Measurements from ENCODE around the gene IL17D. TPM values are rescaled to one million over a fixed set of nuclear protein-coding genes. Genes with fewer than 3 reads are reported as not detected.

Gene IL17D
- total and polyA plus RNA-seq, 4 donors, result 0.65 to 1.5 (median 0.97) TPM

DNA sequence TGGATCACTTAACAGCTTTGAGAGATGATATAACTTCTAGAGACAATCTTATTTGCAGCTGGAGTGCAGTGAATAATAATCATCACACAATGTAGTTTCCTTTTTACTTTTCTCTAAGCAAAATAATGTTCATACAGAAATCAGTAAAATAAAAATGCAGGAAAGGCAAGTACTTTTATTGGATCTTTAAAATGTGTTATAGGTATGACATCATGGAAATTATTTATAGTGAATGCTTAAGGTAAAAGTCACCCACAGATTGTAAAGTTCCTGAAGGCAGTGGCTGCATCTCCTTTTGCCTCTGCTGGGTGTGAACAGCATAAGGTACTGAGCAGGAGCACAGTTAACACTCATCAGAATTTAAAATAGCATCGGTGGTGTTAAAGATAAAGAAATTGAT lies 17.3 kb upstream of the IL17D start:
- no peak overlapping the region for H3K4me3 ChIP-seq
- H3K4me1 ChIP-seq (ENCODE audit: control insufficient read depth in 5 of 5, insufficient read depth in 5 of 5, low read length in 5 of 5), result no peaks in the 10 kb centered on the region
- H3K9ac ChIP-seq (ENCODE audit: insufficient read depth in 1 of 2, low read length in 2 of 2), result no peak overlapping the region
- H3K27me3 ChIP-seq (ENCODE audit: control insufficient read depth in 3 of 3, insufficient read depth in 3 of 3, low read length in 2 of 3), result no peaks in the 10 kb centered on the region
- TF ChIP-seq, protein P1, sequence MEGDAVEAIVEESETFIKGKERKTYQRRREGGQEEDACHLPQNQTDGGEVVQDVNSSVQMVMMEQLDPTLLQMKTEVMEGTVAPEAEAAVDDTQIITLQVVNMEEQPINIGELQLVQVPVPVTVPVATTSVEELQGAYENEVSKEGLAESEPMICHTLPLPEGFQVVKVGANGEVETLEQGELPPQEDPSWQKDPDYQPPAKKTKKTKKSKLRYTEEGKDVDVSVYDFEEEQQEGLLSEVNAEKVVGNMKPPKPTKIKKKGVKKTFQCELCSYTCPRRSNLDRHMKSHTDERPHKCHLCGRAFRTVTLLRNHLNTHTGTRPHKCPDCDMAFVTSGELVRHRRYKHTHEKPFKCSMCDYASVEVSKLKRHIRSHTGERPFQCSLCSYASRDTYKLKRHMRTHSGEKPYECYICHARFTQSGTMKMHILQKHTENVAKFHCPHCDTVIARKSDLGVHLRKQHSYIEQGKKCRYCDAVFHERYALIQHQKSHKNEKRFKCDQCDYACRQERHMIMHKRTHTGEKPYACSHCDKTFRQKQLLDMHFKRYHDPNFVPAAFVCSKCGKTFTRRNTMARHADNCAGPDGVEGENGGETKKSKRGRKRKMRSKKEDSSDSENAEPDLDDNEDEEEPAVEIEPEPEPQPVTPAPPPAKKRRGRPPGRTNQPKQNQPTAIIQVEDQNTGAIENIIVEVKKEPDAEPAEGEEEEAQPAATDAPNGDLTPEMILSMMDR (IDR thresholded peaks at IDR 0.05; ENCODE audit: control extremely low read depth, extremely low read depth), result no peak
- no peak overlapping the region for H3K27ac ChIP-seq (ENCODE audit: low read depth in 1 of 2, low read length in 1 of 2)
- DNase-seq (no peak), ATAC-seq (ENCODE audit: insufficient read depth, low FRiP score) (no peak)
- WGBS, 2 donors, result 98 to 100% methylated on average over 1 of the region's 1 CpG
- H3K9me3 ChIP-seq (ENCODE audit: control insufficient read depth in 4 of 4, insufficient read depth in 3 of 4, low read length in 3 of 4), result no peaks in the 10 kb centered on the region
- peaks cover 0 to 9% (median 4%) of the 10 kb centered on the region in 4 donors for H3K36me3 ChIP-seq (ENCODE audit: control insufficient read depth in 4 of 4, insufficient read depth in 4 of 4, low read length in 4 of 4)

DNA sequence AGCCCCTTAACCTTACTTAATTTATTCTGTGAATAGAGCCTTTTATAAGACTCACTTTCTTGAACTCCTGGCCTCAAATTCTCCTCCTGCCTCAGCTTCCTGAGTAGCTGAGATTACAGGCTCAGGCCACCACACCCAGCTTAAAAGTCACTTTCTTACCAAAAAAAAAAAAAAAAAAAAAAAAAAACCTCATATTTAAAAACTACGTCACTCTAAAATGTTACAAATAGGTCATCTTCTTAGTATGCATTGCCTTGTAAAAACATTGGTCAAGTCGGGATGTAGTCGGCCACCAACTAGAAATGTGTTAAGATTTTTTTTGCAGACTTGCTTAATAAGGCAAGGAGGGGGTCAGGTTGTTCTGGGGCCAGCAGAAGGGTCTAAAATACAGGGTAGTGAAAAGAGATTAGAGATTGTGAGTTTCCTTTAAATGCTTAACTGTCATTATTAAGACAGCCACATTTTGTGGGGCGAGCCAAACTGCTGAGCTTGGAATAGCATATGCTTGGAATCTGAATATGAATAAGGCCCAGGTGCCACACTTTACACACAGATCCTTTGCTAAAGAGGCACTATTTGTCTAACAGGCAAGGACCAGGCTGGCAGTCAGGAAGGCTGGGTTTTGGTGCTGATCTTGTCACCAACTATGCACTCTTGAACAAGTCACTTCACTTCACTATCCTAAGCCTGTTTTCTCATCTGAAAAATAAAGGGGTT lies 16.5 kb upstream of the IL17D start:
- H3K27me3 ChIP-seq (ENCODE audit: control insufficient read depth in 3 of 3, insufficient read depth in 3 of 3, low read length in 2 of 3), result no peaks in the 10 kb centered on the region
- H3K36me3 ChIP-seq (ENCODE audit: control insufficient read depth in 4 of 4, insufficient read depth in 4 of 4, low read length in 4 of 4), result peaks cover 0 to 13% (median 3%) of the 10 kb centered on the region in 4 donors
- no peak for ATAC-seq (ENCODE audit: insufficient read depth, low FRiP score)
- H3K9ac ChIP-seq (ENCODE audit: insufficient read depth in 1 of 2, low read length in 2 of 2), result no peak overlapping the region
- no peak overlapping the region for H3K4me3 ChIP-seq
- H3K4me1 ChIP-seq (ENCODE audit: control insufficient read depth in 5 of 5, insufficient read depth in 5 of 5, low read length in 5 of 5), result no peaks in the 10 kb centered on the region
- DNase-seq, result no peak
- TF ChIP-seq, protein P1 (IDR thresholded peaks at IDR 0.05; ENCODE audit: control extremely low read depth, extremely low read depth), result no peak
- H3K27ac ChIP-seq (ENCODE audit: low read depth in 1 of 2, low read length in 1 of 2), result no peak overlapping the region
- no peaks in the 10 kb centered on the region for H3K9me3 ChIP-seq (ENCODE audit: control insufficient read depth in 4 of 4, insufficient read depth in 3 of 4, low read length in 3 of 4)
- 87 to 90% methylated on average over 4 of the region's 4 CpGs for WGBS, 2 donors

DNA sequence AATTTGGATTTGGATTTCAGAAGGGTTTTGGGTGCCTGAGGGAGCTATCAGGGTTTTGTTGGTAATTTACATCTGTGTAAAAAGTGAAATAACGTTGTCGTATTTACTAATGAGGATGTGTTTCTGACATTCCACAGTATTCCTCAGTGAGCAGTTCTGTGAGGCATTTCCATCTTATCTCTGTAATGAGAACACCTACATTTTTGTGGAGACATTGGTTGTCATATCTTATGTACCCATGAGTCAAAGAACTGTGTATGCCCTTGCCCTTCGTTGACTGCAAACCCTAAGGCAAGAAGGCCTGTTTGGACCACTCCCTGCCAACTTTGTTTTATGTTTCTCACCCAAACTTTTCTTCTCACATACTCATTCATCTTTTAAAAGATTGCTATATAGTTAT lies 14.2 kb upstream of the IL17D start:
- DNase-seq (no peak), ATAC-seq (ENCODE audit: insufficient read depth, low FRiP score) (no peak)
- Histone ChIP-seq H3K27me3 (ENCODE audit: control insufficient read depth in 3 of 3, insufficient read depth in 3 of 3, low read length in 2 of 3) (no peaks in the 10 kb centered on the region), H3K4me3 (no peak overlapping the region), H3K4me1 (ENCODE audit: control insufficient read depth in 5 of 5, insufficient read depth in 5 of 5, low read length in 5 of 5) (no peaks in the 10 kb centered on the region), H3K9ac (ENCODE audit: insufficient read depth in 1 of 2, low read length in 2 of 2) (no peak overlapping the region), H3K27ac (ENCODE audit: low read depth in 1 of 2, low read length in 1 of 2) (no peak overlapping the region), H3K9me3 (ENCODE audit: control insufficient read depth in 4 of 4, insufficient read depth in 3 of 4, low read length in 3 of 4) (no peaks in the 10 kb centered on the region), H3K36me3 (ENCODE audit: control insufficient read depth in 4 of 4, insufficient read depth in 4 of 4, low read length in 4 of 4) (peaks cover 0 to 13% (median 3%) of the 10 kb centered on the region in 4 donors)
- TF ChIP-seq, protein P1 (IDR thresholded peaks at IDR 0.05; ENCODE audit: control extremely low read depth, extremely low read depth), result no peak
- WGBS, 2 donors, result 95 to 96% methylated on average over 3 of the region's 3 CpGs

DNA sequence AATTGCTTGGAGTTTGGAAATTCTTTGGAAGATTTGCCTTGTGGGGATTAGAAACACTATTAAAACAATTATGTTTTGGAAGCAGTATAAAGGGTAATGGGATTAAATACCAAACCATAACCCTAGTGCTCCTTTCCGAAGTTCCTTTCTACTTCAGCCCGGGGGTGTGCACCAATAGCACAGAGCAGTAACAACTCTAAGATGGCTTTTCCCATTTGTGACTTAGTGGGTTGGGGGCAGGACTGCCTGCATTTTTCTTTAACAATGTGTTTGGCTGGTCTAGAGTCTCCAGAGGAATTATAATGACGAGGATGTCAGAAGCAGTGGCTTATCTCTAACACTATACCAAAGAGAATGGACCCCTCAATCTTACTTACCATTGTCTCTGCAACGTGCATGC lies 11.9 kb upstream of the IL17D start:
- no peak for ATAC-seq (ENCODE audit: insufficient read depth, low FRiP score)
- WGBS, 2 donors, result 69 to 71% methylated on average over 4 of the region's 4 CpGs

More for the DNA sequence above, 11.9 kb upstream of the IL17D start:
- no peak for DNase-seq
- Histone ChIP-seq H3K27ac (ENCODE audit: low read depth in 1 of 2, low read length in 1 of 2) (no peak overlapping the region), H3K9me3 (ENCODE audit: control insufficient read depth in 4 of 4, insufficient read depth in 3 of 4, low read length in 3 of 4) (no peaks in the 10 kb centered on the region), H3K36me3 (ENCODE audit: control insufficient read depth in 4 of 4, insufficient read depth in 4 of 4, low read length in 4 of 4) (peaks cover 0 to 13% (median 3%) of the 10 kb centered on the region in 4 donors), H3K9ac (ENCODE audit: insufficient read depth in 1 of 2, low read length in 2 of 2) (no peak overlapping the region), H3K4me3 (no peak overlapping the region), H3K4me1 (ENCODE audit: control insufficient read depth in 5 of 5, insufficient read depth in 5 of 5, low read length in 5 of 5) (no peaks in the 10 kb centered on the region), H3K27me3 (ENCODE audit: control insufficient read depth in 3 of 3, insufficient read depth in 3 of 3, low read length in 2 of 3) (no peaks in the 10 kb centered on the region)
- TF ChIP-seq, protein P1 (IDR thresholded peaks at IDR 0.05; ENCODE audit: control extremely low read depth, extremely low read depth), result no peak
